ENCODE data around the gene NASP.

GRCh38 chr1:45543581-45544417 lies 40.0 kb upstream of the NASP start:
- TF ChIP-seq CTCF (IDR thresholded peaks at IDR 0.05; ENCODE audit: insufficient read depth, low read depth, low read length) (no peak), EZH2 (IDR thresholded peaks at IDR 0.05; ENCODE audit: insufficient read depth, low read length) (no peak)

All from astrocyte (in vitro differentiated cells and primary cell).